WERI-Rb-1 (cell line): ENCODE data around the gene ITGA11.

ENCODE experiments used
- DNase-seq: peaks from one replicate; pipeline ENCODE4 v3.0.0-alpha.2; 2020
- H3K27ac ChIP-seq: fragments of 250-450 bp; sonication (Bioruptor Pico); 2 replicates; pipeline ENCODE4 v1.5.1; 2020; ENCODE audit warnings: mild to moderate bottlenecking, moderate library complexity
- H3K27me3 ChIP-seq: fragments of 250-450 bp; sonication (Bioruptor Pico); 2 replicates; pipeline ENCODE4 v1.5.1; 2021; ENCODE audit warnings: mild to moderate bottlenecking, low read depth, moderate library complexity; ENCODE audit not compliant: insufficient read depth, severe bottlenecking
- H3K36me3 ChIP-seq: fragments of 250-450 bp; sonication (Bioruptor Pico); 2 replicates; pipeline ENCODE4 v1.5.1; 2020; ENCODE audit warnings: mild to moderate bottlenecking, moderate library complexity
- H3K4me3 ChIP-seq: 2 replicates; pipeline ENCODE4 v1.5.1; 2011; ENCODE audit warnings: low read depth, mild to moderate bottlenecking, control low read depth, low read length
- H3K9me3 ChIP-seq: fragments of 250-450 bp; sonication (Bioruptor Pico); 2 replicates; pipeline ENCODE4 v1.5.1; 2021; ENCODE audit warnings: mild to moderate bottlenecking, moderate library complexity; ENCODE audit not compliant: severe bottlenecking
- TF ChIP-seq, protein P1 (sequence below): IDR thresholded peaks from 2 replicates; pipeline ENCODE4 v1.5.1; 2011; ENCODE audit warnings: low read depth, mild to moderate bottlenecking, control low read depth, inconsistent platforms, low read length

ITGA11 gene

GRCh38 chr15:68431037-68431791 lies 749 bp downstream of the ITGA11 start:
- Histone ChIP-seq H3K9me3 (no peaks in the 10 kb centered on the region), H3K36me3 (no peaks in the 10 kb centered on the region), H3K27me3 (peaks cover 27% of the 10 kb centered on the region), H3K27ac (no peak overlapping the region), H3K4me3 (peak overlapping the region; percentile 52)
- TF ChIP-seq, protein P1, sequence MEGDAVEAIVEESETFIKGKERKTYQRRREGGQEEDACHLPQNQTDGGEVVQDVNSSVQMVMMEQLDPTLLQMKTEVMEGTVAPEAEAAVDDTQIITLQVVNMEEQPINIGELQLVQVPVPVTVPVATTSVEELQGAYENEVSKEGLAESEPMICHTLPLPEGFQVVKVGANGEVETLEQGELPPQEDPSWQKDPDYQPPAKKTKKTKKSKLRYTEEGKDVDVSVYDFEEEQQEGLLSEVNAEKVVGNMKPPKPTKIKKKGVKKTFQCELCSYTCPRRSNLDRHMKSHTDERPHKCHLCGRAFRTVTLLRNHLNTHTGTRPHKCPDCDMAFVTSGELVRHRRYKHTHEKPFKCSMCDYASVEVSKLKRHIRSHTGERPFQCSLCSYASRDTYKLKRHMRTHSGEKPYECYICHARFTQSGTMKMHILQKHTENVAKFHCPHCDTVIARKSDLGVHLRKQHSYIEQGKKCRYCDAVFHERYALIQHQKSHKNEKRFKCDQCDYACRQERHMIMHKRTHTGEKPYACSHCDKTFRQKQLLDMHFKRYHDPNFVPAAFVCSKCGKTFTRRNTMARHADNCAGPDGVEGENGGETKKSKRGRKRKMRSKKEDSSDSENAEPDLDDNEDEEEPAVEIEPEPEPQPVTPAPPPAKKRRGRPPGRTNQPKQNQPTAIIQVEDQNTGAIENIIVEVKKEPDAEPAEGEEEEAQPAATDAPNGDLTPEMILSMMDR = no peak
- no peak for DNase-seq

GRCh38 chr15:68430471-68431036 lies 1.4 kb downstream of the ITGA11 start:
- no peak overlapping the region for H3K27ac ChIP-seq
- no peaks in the 10 kb centered on the region for H3K36me3 ChIP-seq
- H3K4me3 ChIP-seq = no peak overlapping the region
- H3K27me3 ChIP-seq = peaks cover 27% of the 10 kb centered on the region
- DNase-seq = no peak
- TF ChIP-seq, protein P1 = no peak
- no peaks in the 10 kb centered on the region for H3K9me3 ChIP-seq

DNA sequence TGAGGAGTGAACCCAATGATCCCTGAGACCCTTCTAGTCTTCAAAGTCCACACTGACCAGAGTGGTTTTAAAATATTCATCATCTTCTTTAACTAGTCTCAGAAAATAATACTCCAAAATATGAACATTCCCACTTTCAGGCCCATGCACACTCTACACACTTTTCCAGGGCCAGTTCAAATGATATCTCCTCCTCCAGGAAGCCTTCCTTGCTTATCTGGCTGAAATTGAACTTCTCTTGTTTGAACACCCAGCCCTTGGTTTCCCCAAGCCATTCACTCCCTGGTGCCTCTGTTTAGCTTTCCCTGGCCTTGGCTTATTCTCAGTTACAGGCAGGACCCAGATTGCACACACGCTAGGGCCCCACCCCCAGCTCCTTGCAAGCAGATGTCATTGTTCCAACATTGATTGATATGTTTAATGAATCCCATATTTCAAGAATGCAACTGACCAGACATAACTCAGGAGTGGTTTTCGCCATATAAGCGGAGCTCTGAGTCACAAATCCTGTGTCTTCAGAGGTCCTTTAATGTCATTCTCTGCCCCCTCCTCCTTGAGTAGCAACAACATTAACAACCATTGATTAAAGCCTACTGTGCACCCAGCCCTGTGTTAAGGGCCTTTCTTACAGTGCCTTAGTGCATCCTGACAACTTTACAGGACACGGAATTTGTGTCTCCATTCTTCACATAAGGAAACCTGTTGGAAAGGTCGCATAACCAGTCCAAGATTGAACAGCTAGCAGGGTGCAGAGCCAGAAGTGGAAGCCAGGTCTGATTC lies 2.1 kb downstream of the ITGA11 start:
- H3K4me3 ChIP-seq = no peak overlapping the region
- peaks cover 27% of the 10 kb centered on the region for H3K27me3 ChIP-seq
- no peak for DNase-seq
- H3K9me3 ChIP-seq = no peaks in the 10 kb centered on the region
- TF ChIP-seq, protein P1 = no peak
- no peaks in the 10 kb centered on the region for H3K36me3 ChIP-seq
- H3K27ac ChIP-seq = no peak overlapping the region

DNA sequence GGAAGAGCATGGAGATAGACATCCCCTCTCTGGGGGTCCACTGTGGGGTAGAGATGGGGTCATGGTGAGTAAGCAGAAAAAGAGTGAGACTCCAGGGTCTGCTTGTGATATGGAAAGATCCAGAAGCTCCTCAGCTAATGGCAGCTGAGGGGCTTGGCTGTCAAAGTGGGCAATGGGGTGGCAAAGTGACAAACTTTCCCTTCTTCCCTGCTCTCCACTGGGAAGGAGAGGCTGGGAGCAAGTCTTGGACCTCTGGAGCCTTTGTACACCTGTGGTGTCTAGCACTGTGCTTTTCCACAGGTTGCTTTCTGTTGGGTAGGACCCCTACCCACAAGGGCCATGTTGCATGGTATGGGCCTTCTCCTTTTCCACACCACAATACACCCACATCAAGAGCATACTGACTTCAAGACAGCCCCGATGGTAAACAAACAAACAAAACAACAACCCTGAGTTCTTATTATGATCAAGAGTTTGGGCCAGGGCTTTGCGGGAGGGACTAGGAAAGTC lies 3.5 kb downstream of the ITGA11 start:
- no peaks in the 10 kb centered on the region for H3K9me3 ChIP-seq
- TF ChIP-seq, protein P1 = no peak
- H3K4me3 ChIP-seq = no peak overlapping the region
- no peak overlapping the region for H3K27ac ChIP-seq
- peaks cover 27% of the 10 kb centered on the region for H3K27me3 ChIP-seq
- DNase-seq = no peak
- H3K36me3 ChIP-seq = no peaks in the 10 kb centered on the region

- TF ChIP-seq, protein P1 = no peak
- H3K36me3 ChIP-seq = no peaks in the 10 kb centered on the region
- H3K27me3 ChIP-seq = peaks cover 26% of the 10 kb centered on the region
- H3K27ac ChIP-seq = no peak overlapping the region
- no peaks in the 10 kb centered on the region for H3K9me3 ChIP-seq
- no peak overlapping the region for H3K4me3 ChIP-seq
- DNase-seq = no peak
These were observed 4.0 kb downstream of the ITGA11 start for GRCh38 chr15:68427963-68428362.
